ENCODE results near the gene LBH.
"Not testable (repeated sequence)": the region's sequence is repeated elsewhere in the genome, so short reads cannot be mapped to it uniquely, and the experiment has no call there.

LBH gene

DNA sequence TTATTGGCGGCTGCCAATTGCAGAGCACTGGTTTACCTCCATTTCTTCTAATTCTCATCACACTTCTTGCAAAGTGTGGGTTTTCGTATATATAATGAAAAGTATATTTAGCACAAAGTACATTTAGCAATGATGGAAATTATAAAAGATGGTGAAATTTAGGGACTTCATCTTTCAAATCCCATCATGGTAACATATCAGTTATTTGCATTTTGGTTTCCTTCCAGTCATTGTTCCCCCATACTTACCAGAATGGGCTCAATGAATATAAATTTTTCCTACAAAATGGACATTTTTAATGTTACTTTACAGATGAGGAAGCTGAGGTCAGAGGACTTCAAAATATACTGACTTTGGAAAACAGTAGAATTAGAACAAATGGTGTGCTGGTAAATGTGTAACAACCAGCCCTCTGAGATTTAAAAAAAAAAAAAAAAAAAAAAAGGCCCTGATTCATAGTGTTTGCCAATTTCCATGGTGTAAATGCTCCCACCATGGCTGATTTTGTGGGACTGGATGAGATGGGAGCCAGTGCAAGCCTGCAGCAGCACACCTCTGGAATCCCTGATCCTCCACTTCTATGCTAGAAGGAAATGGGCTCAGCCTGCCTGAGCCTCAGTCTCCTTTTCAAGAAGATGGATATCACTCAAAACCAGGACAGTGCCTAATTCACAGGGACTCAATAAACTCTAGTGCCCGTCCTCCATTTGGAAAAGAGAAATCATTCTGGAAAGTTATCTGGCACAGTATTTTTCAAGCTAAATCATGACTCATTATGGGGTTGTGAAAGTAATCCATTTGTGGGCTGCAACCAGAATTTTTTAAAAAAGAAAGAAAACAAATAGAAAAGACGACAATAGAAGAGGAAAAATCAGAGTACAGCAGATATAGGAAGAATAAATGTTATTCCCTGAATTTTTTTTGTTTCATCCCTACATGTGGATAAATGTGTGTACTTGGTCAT, 34.0 kb downstream of the LBH start:
- Mint-ChIP-seq H3K27ac (peak overlapping the region; percentile 94), H3K9me3 (peaks cover 18% of the 10 kb centered on the region), H3K36me3 (ENCODE audit: low read depth) (peaks cover 36% of the 10 kb centered on the region), H3K27me3 (ENCODE audit: low read depth) (no peaks in the 10 kb centered on the region), H3K4me3 (peak overlapping the region; percentile 90), H3K4me1 (ENCODE audit: low read depth) (peaks cover 47% of the 10 kb centered on the region)
- DNase-seq (ENCODE audit: low spot score), result no peak

DNA sequence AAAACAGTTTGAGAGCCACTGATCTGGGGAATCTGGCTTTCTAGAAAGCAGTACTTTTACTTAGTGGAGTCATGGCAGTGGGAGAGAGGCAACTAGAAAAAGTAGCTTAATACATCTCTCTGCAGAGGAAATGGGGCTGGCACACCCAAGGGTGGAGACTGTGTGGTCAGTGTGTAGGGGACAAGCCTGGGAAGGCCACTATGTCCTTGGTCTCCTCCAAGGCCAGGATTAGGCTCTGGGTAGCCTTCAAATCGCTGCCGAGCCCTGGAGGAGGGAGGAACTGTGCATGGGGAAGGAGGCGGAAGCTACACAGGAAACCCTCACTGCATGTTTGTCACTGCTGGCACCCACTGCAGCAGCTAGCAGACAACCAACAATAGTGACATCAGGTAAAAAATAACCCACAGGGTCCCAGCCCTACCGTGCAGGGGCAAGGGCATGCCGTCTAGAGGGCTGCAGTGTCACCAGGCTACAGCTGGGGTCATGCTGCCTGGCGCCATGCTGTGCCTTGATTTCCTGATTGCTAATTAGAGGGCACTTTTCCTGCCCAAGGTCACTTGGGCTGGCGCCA, 34.8 kb downstream of the LBH start:
- Mint-ChIP-seq H3K9me3 (peaks cover 15% of the 10 kb centered on the region), H3K4me3 (peak overlapping the region; percentile 90), H3K27me3 (ENCODE audit: low read depth) (no peaks in the 10 kb centered on the region), H3K36me3 (ENCODE audit: low read depth) (peaks cover 29% of the 10 kb centered on the region), H3K27ac (peak overlapping the region; percentile 94), H3K4me1 (ENCODE audit: low read depth) (peaks cover 46% of the 10 kb centered on the region)
- DNase-seq (ENCODE audit: low spot score), result peak; percentile 38

DNA sequence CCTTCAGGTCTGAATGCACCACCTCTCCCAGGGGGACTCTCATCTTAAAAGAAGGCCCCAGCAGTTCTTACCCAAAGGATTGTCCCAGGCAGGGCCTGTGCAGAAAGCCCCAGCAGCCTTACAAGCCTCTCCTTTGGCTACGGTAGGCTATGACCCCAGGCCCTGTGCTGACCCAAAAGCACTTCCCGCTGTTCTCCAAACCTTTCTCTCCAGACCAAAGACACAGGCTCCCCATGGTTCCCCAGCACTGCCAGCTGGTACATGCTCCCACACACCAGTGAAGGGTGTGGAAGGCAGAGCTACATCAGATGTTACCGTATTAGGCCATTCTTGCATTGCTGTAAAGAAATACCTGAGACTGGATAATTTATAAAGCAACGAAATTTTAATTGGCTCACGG, 35.4 kb downstream of the LBH start:
- no peak for DNase-seq (ENCODE audit: low spot score)
- peaks cover 12% of the 10 kb centered on the region for H3K9me3 Mint-ChIP-seq
- H3K27ac Mint-ChIP-seq, result peak overlapping the region; percentile 94
- H3K4me1 Mint-ChIP-seq (ENCODE audit: low read depth), result peaks cover 47% of the 10 kb centered on the region
- H3K27me3 Mint-ChIP-seq (ENCODE audit: low read depth), result no peaks in the 10 kb centered on the region
- peaks cover 25% of the 10 kb centered on the region for H3K36me3 Mint-ChIP-seq (ENCODE audit: low read depth)
- peak overlapping the region; percentile 90 for H3K4me3 Mint-ChIP-seq

DNA sequence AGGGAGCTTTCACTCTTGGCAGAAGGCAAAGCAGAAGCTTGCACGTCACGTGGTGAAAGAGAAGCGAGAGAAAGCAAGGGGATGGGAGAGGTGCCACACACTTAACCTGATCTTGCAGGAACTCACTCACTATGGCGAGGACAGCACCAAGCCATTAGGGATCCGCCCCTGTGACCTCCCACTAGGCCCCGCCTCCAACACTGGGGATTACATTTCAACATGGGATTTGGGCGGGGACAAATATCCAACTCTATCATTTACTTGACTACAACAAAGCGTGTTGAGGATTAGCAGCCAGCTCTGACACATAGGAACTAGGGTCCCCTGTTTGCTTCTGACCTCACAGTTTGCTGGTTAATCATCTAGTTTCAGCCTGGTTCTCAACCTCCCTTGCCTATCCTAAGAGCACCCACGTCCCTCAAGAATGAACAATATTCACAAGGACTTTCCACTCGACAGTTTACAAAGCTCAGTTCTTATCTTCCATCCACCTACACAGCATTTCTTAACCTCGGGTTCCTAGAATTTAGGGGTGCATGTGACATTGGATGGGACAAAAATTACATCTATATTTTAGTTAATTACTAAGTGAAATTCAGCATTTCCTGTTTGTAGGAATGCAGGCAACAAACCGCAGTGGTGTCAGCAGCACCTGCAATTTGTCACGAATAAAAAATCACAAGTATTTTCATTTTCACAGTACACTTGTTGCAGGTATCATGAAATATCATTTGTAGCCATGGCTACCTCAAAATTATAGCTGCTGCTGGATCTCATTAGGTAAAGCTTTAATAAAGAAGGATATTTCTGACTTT, 36.0 kb downstream of the LBH start:
- peak; percentile 74 for DNase-seq (ENCODE audit: low spot score)
- peaks cover 42% of the 10 kb centered on the region for H3K4me1 Mint-ChIP-seq (ENCODE audit: low read depth)
- H3K27me3 Mint-ChIP-seq (ENCODE audit: low read depth), result no peaks in the 10 kb centered on the region
- peak overlapping the region; percentile 90 for H3K4me3 Mint-ChIP-seq
- H3K36me3 Mint-ChIP-seq (ENCODE audit: low read depth), result peaks cover 19% of the 10 kb centered on the region
- H3K9me3 Mint-ChIP-seq, result peaks cover 5% of the 10 kb centered on the region
- H3K27ac Mint-ChIP-seq, result peak overlapping the region; percentile 94

DNA sequence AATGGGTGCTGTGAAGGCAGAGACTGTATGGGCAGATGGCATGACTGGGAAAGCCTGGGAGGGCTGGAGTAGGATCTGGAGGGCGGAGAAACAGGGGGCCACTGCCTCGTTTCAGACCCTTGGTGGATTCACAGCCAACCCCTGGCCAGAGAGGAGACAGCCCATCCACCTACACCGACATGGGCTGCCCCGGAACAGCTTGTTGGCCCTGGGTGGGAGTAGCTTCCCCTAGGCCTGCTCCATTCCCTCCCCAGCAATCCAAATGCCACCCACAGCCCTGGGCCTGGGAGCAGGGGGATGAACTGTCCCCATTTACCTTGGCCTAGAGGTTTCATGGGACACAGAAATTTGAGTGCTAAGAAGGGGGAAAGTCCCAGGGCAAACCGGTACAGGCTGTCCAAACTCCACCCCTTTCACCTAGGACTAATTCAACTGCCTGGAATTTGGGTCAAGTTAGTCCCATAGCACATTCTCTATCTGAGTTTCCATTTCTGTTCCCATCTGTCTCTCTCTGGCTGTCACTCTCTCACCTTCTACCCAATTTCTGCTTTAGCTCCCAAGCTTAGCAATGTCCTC, 37.0 kb downstream of the LBH start:
- Mint-ChIP-seq H3K9me3 (no peaks in the 10 kb centered on the region), H3K27me3 (ENCODE audit: low read depth) (no peaks in the 10 kb centered on the region), H3K27ac (peak overlapping the region; percentile 94), H3K4me1 (ENCODE audit: low read depth) (peaks cover 43% of the 10 kb centered on the region), H3K36me3 (ENCODE audit: low read depth) (peaks cover 11% of the 10 kb centered on the region), H3K4me3 (peak overlapping the region; percentile 90)
- no peak for DNase-seq (ENCODE audit: low spot score)

DNA sequence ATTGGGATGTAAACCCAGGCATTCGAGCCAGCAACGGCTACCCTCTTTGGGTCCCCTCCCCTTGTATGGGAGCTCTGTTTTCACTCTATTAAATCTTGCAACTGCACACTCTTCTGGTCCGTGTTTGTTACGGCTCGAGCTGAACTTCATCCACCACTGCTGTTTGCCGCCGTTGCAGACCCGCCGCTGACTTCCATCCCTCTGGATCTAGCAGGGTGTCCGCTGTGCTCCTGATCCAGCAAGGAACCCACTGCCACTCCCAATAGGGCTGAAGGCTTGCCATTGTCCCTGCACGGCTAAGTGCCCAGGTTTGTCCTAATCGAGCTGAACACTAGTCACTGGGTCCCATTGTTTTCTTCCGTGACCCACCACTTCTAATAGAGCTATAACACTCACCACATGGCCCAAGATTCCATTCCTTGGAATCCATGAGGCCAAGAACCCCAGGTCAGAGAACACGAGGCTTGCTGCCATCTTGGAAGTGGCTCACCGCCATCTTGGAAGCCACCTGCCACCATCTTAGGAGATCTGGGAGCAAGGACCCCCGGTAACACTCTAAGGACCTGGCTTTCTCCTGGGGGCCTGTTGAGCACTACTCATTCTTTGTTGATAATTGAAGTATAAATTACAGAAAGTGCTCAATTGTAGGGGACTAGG, 37.9 kb downstream of the LBH start:
- Mint-ChIP-seq H3K27ac (peak overlapping the region; percentile 14), H3K4me1 (ENCODE audit: low read depth) (peaks cover 41% of the 10 kb centered on the region)
- not testable (repeated sequence) for H3K9me3 Mint-ChIP-seq; DNase-seq (ENCODE audit: low spot score); H3K36me3 Mint-ChIP-seq (ENCODE audit: low read depth); H3K27me3 Mint-ChIP-seq (ENCODE audit: low read depth); H3K4me3 Mint-ChIP-seq

DNA sequence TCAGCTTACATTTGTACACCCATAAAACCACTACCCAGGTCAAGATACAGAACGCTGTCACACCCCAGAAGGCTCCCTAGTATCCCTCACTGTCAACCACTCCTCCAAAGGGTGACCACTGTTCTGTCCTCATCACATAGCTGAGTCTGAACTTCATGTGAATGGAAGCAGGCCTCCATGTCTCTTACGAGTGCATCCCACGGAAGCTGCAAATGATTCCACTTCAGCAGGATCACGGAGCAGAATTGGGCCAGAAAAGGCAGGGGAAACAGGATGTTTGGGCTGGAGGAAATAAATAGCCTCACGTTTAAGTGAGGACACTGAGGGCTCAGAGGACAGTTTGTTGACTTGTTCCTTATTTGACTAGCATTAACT, 38.4 kb downstream of the LBH start:
- DNase-seq (ENCODE audit: low spot score), result no peak
- Mint-ChIP-seq H3K4me1 (ENCODE audit: low read depth) (peaks cover 40% of the 10 kb centered on the region), H3K36me3 (ENCODE audit: low read depth) (peaks cover 5% of the 10 kb centered on the region), H3K4me3 (no peak overlapping the region), H3K27me3 (ENCODE audit: low read depth) (no peaks in the 10 kb centered on the region), H3K27ac (no peak overlapping the region), H3K9me3 (no peaks in the 10 kb centered on the region)

DNA sequence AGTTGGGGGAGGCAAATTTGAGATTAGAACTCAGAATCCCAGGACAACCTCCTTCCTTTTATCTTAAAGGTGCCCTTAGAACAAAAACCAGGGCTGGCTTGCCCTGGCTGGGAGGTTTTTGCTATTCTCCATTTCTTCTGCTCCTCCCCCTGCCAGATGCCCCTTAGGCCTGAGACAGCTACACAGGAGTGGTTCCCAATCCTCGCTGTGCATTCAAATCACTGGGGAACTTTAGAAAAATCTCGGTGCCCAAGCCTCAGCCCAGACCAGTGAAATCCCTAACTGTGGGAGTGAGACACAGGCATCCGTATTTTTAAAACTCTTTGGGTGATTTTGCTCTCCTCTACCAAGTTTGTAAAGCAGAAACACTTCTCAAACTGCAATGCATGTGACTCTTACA, 38.8 kb downstream of the LBH start:
- H3K4me3 Mint-ChIP-seq, result no peak overlapping the region
- no peaks in the 10 kb centered on the region for H3K27me3 Mint-ChIP-seq (ENCODE audit: low read depth)
- no peak for DNase-seq (ENCODE audit: low spot score)
- H3K36me3 Mint-ChIP-seq (ENCODE audit: low read depth), result peaks cover 5% of the 10 kb centered on the region
- no peak overlapping the region for H3K27ac Mint-ChIP-seq
- H3K9me3 Mint-ChIP-seq, result no peaks in the 10 kb centered on the region
- peaks cover 40% of the 10 kb centered on the region for H3K4me1 Mint-ChIP-seq (ENCODE audit: low read depth)

DNA sequence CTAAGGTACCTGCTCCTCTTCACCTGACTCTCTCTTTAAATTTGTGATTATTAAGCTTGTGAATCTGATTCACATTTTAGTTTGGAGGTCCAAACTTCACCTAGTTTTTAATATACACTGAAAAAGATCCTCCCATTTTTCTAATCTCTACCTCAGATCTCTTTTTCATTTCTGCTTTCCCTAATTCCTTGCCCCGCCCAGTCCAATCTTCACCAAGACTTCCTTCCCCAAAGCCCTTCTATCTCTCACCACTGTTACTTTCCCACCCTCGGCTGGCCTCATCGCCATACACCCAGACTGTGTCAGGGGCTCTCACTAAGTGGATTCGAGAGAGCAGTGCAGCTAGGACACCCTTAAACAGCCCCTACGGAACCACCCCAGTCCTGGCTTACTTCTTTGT, 40.0 kb downstream of the LBH start:
- Mint-ChIP-seq H3K4me1 (ENCODE audit: low read depth) (peaks cover 31% of the 10 kb centered on the region), H3K27me3 (ENCODE audit: low read depth) (no peaks in the 10 kb centered on the region), H3K9me3 (no peaks in the 10 kb centered on the region), H3K27ac (peak overlapping the region; percentile 33), H3K4me3 (no peak overlapping the region), H3K36me3 (ENCODE audit: low read depth) (no peaks in the 10 kb centered on the region)
- no peak for DNase-seq (ENCODE audit: low spot score)

DNA sequence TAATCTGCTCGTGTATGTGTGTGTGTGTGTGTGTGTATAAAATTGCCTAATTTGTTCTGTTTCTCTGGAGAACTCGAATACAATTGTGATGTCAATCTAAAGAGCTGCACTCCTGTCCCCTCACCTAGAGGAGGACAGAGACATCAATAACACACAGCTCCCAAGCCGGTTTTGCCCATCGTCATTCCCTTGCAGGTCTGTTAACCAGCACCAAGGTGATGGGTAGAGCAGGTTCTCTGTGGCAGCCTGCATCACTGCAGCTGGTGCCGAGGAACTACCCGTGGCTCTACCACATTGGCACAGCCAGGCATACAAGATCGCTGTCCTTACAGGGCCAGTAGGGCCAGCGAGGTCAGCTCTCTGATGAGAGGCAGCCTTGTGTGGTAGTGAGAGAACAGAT, 41.0 kb downstream of the LBH start:
- Mint-ChIP-seq H3K4me1 (ENCODE audit: low read depth) (peaks cover 25% of the 10 kb centered on the region), H3K4me3 (no peak overlapping the region), H3K9me3 (no peaks in the 10 kb centered on the region), H3K36me3 (ENCODE audit: low read depth) (no peaks in the 10 kb centered on the region), H3K27me3 (ENCODE audit: low read depth) (no peaks in the 10 kb centered on the region), H3K27ac (no peak overlapping the region)
- DNase-seq (ENCODE audit: low spot score), result no peak

DNA sequence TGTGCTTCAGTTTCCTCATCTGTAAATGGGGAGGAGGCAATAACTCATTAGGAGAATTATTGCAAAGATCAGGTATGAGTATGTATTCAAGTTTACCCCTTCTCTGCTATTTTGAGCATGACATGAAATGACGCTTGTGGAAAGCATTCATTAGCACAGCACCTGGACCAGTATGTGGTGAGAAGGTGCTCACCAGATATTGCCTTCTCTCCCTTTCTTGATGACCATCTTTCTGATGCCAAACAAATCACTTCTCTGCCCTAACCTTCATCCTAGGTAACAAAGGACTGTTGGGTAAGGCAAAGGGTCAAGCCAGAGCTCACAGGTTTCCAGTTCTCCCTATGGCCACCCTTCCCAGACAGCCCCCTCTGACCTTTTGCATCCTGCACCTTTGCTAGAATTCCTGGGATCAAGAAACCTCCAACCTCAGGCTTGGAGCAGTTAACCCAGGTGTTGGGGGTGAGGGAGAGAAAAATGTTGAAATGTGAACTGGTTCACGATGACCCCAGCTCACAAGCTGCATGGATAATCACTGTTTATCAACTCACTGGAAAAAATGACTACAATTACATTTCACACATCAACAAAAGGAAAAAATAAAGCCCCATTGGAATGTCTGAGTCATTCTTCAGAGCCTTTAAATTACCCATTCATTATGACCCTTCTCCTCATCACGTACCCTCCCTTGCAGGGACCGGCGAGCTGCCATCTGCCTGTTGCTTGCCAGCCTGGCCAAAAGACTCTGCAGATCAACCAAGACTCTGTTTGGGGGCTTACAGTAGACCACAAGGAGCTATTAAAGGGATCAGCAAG, 41.6 kb downstream of the LBH start:
- DNase-seq (ENCODE audit: low spot score), result peak; percentile 32
- Mint-ChIP-seq H3K9me3 (no peaks in the 10 kb centered on the region), H3K27me3 (ENCODE audit: low read depth) (no peaks in the 10 kb centered on the region), H3K4me1 (ENCODE audit: low read depth) (peaks cover 19% of the 10 kb centered on the region), H3K27ac (no peak overlapping the region), H3K36me3 (ENCODE audit: low read depth) (no peaks in the 10 kb centered on the region), H3K4me3 (no peak overlapping the region)

DNA sequence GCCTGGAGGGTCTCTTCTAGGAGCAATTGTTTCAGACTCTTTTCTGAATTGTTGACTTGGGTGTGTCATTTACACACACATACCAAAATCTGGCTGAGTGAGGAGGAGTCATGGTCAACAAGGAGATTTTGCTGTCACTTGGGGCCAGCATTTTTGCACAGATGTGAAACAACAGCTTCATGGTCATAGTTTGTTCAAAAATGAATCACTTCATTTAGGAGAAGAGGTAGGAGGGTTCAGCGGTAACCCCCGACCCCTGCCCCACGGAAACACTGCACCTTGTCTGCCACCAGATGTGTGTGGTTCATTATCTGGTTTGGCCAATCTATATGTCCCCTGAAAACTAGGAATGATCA, 42.2 kb downstream of the LBH start:
- Mint-ChIP-seq H3K36me3 (ENCODE audit: low read depth) (no peaks in the 10 kb centered on the region), H3K27me3 (ENCODE audit: low read depth) (no peaks in the 10 kb centered on the region), H3K9me3 (no peaks in the 10 kb centered on the region), H3K4me3 (no peak overlapping the region), H3K4me1 (ENCODE audit: low read depth) (peaks cover 21% of the 10 kb centered on the region), H3K27ac (no peak overlapping the region)
- peak; percentile 51 for DNase-seq (ENCODE audit: low spot score)

DNA sequence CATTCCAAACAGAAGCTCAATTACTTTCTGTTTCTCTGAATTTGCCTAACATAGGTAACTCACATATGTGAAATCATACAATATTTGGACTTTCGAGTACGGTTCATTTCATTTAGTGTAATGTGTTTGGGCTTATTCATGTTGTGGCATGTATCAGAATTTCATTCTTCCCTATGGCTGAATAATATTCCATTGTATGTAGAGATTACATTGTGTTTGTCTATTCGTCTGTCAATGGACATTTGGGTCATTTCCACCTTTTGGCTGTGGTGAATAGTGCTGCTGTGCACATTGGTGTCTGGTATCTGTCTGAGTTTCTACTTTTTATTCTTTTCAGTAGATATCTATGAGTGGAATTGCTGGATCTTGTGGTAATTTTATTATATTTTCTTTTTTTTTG, 43.9 kb downstream of the LBH start:
- no peak for DNase-seq (ENCODE audit: low spot score)
- H3K36me3 Mint-ChIP-seq (ENCODE audit: low read depth), result no peaks in the 10 kb centered on the region
- H3K4me3 Mint-ChIP-seq, result no peak overlapping the region
- H3K9me3 Mint-ChIP-seq, result no peaks in the 10 kb centered on the region
- H3K27me3 Mint-ChIP-seq (ENCODE audit: low read depth), result no peaks in the 10 kb centered on the region
- no peak overlapping the region for H3K27ac Mint-ChIP-seq
- H3K4me1 Mint-ChIP-seq (ENCODE audit: low read depth), result peaks cover 25% of the 10 kb centered on the region
